NCI-H187 treated with DMSO at 0.1 percent for 48 hours (cell line): Measurements from ENCODE around the gene CYBA.

ENCODE experiments used
- DNase-seq: peaks from one replicate; lab custom pipeline; 2025; lab: John Stamatoyannopoulos, UW

The CYBA gene

DNA sequence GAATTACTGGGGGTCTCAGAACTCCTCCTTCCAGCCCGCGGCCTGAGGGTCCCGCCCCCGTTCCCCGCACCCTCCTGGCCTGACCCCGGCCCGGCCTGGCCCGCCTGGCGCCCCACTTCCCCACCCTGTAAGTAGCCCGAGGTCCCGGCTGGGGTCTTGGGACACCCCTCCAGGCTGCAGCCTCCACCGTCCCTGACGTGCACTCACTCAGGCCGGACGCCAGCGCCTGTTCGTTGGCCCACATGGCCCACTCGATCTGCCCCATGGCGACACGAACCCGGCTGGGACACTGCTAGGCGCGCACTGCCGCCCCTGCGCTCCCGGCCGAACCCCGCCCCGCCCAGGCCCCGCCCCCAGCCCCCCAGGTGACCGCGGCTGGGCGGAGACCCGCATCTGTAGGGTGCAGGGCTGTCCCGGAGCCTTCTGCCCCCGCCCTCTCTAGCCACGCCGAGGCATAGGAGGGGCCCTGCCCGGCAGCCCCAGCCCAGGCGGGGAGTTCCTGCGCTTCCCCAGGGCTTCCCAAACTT is at the start of gene CYBA:
TSS of gene CYBA (minus strand) at position 305 of the 527 bp plus-strand sequence. CDS start at position 265, 40 bp downstream.
- no peak for DNase-seq

DNA sequence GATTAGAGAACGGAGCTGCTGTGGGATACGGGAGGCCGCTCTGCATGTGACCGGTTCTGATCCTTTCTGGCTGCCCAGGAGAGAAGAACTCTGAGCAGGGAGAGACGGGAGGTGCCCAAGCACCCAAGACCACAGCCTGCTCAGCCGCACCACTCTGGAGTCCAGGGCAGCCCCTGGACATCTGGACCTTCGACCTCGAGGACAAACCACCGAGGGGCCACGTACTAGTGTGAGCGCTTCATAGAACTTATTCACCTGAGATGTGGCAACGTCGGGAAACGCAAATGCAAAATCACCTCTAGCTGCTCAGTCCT is 49.4 kb upstream of the CYBA start:
- no peak for DNase-seq

DNA sequence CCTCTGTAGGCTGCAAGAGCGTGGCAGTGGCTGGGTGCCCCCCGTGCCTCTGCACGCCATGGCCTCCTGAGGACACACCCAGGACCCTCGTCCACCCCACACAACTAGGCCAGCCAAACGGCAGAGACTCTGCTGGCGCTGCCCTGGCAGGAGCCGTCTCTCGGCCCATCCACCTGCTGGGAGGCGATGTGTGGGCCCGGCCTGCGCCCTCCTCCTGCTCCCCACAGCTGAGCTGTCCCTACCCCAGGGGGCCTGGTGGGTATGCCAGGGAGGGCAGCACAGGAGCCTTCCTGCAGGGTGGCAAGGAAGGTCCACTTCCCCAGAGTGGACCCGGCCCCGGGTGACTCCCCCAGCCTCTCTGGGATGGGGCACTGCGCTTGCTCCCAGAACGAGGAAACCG is 48.3 kb upstream of the CYBA start:
- DNase-seq, result no peak

DNA sequence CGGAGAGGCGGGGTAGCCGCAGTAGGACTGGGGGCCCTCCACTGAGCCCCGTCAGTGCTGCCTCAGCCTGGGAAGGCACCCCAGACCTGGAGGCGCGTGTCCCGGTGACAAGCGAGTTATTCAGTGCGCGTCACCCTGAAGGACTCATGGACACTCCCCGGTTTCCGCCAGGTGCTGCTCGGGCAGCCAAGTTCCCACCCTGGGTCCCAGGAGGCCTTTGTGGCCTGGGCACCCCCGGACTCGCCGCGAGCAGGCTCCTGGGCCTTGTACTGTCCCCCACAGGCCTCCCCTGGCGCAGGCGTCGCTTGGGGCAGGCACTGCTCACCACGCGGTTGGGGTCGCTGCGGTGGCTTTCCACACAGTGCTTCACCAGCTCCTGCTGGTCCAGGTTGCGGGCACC is 47.8 kb upstream of the CYBA start:
- no peak for DNase-seq

DNA sequence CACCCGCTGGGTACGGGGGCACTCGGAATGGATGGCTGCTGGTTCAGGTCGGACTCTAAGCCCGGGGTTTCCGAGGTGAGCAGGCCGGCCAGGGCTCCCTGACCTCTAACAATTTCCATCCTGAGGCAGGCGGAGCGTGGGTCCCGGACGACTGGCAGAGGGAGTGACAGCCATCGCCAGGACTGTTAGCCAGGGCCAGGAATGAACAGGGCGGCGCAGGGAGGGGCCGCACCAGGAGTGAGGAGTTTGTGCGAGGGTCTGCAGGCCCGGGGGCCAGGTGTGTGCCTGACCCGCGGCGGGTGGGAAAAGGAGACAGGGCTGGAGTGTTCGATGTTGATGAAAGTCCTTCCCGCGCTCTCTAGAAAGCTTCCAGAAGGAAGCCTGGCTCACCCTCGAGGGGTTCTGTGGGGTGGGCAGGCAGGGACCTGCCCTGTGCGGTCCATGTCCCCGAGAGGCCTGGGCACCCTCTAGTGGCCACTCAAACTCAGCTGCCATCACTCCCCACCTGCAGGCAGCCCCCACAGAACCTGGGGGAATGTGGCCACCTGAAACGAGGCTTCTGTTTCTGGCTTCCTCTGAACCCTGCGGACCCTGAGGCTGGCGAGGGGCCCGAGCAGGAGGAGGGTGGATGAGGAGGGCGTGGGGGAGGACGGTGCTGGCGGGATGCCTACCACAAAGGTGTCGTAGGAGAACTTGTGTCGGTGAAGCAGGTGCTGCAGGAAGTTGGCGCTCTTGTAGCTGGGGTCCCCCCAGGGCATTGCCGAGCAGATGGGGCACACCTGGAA is 47.2 kb upstream of the CYBA start:
- DNase-seq, result no peak

DNA sequence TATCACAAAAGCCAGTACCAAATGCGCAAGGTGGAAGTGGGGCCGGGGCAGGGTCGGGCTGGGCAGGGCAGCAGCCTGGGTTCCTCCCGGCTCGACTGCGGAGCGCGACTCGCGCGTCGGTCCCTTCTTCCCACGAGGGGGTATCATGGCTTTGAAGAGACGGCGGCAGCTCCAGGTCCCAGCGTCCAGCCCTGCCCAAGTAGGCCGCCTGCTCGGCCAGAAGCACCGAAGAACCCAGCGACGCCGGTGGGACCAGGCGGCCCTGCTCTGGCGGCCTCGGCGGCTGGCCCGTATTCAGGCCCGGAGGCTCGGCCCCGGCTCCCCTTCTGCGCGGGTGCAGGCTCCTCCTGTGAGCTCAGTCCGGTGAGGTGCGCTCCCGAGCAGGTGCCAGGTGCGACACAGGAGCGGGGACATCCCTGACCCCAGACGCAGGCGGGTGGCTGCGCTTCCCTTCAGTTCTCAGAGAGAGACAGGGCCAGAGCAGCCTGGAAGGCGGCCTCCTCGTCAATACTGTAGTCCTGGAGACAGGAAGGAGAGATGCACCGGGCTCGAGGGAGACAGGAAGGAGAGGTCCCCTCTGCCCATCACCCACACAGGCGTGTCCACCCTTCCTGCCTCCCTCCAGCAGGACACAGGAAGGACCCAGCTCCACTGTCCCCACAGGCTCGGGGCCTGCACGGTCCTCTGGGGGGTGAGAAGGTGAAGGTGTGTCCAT is 46.4 kb upstream of the CYBA start:
- DNase-seq, result no peak

DNA sequence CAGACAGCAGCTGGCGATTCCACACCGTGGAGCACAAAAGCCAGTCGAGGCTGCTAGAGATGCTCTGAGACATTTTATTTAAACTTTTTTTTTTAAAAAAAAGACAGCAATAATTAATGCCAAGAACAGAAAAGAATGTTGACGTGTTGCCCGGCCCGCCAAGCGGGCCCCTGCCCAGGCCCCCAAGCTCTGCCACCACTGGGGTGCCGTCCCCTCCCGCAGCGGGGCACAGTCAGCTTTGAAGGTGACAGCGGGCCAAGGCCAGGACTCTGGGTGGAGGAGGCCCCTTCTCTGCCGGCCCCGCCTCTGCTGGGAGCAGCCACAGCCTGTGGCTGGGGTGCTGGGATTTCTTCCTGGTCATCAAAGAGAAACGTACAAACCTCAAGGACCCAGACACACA is 45.6 kb upstream of the CYBA start:
- DNase-seq, result no peak

DNA sequence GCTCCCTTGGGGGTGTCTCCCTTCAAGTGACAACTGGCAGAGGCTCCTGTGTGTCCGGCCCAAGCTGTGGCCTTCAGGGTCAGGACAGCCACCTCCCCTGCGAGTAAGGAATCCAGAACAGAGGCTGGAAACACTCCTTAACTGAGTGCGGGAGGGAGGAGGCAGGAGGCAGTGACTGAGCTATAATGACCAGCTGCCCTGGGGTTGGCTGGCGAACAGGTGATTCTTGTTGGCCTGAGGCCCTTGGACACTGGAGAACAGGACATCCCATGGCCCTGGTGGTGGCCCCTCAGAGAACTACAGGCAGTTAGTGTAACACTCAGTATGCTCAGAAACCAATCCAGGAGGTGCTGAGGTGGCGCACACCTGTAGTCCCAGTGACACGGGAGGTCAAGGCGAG is 44.9 kb upstream of the CYBA start:
- DNase-seq, result no peak

DNA sequence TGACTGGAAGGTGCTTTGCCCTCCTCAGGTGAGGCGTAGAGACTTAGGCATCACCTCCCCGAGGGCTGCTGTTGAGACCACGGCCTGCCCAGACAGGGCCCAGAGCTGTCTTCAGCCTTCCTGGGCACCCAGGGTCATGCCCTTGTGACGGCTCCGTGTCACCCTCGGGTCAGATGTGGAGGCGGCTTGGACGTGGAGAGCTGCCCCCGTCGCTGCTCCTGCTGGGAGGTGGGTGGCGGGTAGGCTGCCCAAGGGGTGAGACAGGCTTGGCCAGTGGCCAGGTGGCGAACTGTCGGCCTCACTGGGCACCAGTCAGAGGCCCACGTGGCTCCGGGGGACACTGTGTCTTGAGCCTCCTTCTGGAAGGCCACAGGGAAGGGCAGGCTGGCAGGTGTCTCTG is 44.4 kb upstream of the CYBA start:
- DNase-seq, result no peak

DNA sequence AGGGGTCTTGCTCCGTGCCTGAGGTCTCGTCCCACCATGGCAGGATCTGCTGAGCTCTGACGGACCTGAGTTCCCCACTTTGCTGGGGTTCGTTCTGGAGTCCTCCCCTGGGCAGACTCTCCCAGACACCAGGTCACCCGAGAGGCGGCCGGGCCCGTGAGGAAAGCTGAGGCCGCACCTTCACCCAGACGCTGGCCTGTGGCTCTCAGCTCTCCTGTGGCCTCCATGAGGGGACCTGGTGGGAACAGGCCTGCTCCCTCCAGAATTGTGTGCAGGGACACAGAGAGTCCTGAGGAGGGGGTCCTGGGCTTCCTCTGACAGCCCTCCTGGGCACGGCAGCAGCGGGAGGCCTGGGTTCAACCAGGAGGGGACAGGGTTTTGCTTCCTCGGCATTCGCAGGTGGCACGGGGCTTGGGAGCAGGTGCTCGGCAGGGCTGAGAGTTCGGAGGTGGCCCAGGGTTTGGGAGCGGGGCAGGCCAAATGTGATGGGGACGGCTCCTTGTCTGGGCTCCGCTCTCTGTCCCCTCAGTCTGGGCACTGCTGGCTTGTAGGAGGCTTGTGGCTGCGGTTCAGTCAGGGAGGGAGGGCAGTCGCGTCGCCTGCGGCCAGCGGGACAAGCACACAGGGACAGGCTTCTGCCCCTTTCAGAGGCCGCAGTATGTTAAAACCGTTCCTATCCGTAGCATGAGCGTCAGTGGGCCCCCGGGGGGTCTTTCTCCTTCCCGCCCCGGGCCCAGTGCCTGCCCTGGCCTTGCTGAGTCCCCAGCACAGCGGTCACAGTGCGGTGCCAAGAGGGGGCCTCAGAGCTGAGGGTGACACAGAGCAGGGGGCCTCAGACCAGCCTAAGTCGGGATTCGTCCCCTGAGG is 43.6 kb upstream of the CYBA start:
- DNase-seq, result no peak

DNA sequence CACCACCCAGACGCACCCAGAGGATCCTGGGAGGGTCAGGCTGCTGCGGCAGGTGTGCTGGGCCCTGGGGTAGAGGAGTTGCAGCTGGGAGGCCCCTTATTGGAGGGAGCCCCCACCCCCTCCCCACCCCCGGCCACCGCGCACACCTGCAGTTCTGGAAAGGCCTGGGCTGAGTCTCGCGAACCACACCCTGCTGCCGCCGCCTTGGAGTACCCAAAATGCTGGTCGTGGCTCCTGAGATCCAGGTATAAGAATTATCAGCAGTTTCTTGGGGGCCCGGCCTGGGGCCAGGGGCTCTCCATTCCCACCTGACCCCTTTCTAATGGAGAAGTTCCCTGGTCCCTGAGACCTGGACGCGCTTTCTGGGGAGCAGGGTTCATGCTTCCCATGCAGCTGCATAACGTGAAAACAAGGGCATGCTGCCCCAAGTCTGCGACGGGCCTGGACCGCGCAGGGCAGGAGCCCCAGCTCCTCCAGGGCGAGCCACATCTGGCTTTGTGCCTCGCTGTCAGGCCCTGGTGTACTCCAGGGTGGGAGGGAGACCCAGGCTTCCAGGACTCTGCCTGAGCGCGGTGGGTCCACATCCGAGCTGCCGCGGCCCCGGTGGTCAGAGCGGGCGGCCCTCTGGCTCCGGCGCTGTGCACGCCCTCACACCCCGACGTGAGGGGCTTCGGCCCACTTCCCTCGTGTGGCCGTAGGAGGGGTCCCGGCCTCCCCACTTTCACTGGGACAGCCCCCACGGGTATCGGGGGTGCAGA is 42.7 kb upstream of the CYBA start:
- DNase-seq, result no peak

DNA sequence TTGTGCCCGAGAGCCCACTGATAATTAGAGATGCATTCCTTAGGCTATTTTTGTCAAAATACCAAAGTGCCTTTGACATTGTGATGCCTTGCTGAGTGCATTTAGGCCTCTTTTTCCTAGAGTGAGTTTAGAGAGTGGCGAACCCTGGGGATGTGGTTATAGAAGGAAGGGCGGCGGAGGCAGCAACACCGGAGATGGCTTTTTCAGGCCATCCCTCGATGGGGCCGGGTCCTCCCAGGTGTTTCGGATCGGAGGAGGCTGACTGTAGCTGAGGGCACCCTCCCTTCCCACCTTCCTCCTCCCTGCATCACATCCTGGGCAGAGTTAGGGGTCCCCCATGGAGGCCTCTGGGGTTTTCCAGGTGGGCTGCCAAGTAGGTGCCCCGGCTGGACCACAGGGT is 42.0 kb upstream of the CYBA start:
- no peak for DNase-seq

DNA sequence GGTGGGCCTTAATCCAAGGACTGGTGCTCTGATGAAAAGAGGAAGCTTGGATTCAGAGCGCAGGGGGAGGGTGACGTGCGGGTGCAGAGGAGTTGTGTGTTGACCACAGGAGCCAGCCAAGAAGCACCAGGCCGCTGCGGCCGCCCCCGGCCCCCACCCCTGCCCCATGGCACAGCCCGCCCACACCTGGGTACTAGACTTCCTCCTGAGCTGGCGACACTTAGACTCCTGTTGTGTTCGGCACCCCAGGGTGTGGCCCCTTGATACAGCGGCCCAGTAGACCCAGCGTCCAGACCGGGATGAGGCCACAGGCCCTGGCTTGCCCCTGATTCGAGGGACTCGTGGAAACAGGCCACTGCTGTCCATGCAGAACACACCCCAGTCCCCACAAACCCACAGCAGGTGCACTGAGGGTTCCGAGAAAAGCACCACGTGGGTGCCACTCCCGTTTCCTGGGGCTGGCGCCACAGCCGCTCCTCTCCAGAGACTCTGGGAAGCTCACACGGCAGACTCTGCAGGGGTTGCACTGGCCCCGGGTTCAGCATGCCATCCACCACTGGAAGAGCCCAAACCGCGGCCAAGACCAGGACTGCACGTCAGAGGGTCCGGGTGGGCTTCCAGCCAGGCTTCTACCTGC is 41.2 kb upstream of the CYBA start:
- no peak for DNase-seq

DNA sequence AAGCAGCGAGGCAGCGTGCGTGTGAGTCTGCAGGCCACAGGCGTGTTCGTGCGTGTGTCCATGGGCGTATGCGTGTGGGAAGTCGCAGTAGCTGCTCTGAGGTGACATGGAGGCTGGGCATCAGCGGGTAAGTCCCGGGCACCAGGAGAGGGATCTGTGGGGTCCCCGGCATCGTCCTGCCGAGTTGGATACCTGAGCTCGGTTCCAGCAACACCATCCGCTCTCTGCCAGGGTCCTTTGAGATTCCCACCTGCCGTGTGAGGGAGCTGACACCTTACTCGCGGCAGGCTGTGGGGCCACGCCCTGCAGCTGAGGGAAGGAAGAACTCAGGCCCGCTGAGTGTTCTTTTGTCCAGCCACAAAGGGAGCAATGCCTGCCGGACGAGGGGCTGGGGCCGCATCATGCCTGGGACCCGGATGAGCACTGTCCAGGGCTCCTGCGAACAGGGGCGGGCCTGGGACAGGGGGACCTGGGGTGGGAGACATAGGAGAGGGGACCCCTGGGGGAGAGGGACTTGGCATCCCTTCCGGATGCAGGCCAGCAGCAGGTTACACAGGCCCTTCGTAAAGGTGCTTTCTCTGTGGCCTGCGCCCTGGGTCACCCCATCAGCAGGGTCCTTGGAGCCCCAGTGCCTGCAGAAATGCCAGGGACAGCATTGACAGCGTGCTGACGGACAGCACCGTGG is 40.4 kb upstream of the CYBA start:
- DNase-seq, result no peak

DNA sequence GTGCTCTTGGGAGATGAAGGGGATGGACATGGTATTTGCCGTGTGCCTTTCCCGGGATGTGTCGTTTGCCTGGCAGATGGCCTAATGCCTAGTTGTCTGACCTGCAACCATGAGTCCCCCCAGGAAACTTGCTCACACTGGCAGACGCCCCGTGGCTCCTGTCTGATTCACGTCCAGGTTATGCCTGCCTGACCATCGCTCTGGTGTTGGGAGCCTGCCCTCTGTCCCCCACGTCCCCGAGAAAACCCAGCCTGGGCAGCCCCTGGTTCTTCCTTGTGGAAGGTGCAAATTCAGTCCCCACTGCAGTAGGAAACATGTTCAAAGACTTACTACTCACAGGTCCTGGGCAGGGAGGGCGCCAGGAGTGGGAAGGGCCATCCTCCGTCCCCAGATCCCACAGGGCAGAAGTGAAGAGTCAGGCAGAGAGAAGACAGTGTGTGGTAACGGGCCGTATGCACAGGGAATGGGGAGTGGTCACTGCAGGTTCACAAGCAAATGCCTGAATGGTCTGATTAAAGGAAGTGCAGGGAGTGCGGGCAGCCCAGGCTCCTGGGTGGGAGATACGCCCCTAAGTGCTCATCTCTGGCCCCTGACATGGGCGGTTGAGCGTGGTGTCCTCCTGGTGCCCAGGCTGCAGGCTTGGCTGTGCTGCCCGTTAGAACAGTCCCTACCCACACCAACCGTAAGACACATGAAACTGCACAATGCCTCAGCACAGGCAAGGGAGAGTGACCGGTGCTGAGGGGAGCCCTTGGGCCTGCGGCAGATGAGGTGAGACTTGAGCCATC is 39.7 kb upstream of the CYBA start:
- DNase-seq, result no peak

DNA sequence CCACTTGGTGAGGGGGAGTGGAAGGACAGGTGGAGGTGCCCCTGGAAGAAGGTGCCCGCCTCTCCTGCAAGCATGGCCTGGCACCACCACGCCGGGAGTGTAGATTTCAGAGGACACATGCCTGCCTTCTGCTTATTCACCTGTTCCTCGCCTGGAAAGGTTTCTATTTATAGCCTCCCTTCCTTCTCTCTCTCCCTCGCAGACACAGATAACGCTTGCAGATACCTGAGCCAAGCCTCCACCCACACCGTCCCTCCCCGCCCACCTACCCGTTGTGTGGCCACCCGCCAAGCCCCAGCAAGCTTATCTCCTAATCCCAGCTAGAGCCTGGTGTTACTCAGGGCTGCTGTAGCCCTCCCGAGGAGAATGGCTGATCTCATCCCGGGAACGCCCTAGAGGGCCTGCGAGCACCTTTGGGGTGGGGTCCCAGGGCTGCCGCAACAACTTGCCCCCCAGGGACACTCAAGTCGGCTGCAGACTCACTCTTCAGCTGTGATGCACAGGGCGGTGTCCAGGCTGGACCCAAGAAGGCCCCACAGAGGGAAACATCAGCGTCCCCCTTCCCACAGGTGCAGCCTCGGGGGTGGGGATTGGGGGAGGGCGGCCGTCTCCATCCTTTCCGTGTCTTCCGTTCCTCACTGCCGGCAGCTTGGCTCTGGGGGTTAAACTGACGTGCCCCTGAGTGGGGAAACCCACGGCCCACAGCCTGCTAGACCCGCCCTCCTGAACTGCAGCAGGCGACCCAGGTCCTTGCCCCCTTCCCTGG is 37.3 kb upstream of the CYBA start:
- peak; percentile 68 for DNase-seq

DNA sequence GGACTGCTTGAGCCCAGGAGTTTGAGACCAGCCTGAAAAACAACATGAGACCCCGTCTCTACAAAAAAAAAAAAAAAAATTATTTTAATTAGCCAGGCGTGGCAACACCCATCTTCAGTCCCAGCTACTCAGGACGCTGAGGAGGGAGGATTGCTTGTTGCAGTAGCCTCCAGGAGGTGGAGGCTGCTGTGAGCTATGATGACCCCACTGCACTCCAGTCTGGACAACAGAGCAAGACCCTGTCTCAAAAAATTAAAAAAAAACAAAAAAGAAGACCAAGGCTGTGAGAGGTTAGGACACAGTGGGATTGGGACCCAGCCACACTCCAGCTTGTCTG is 36.8 kb upstream of the CYBA start:
- DNase-seq, result no peak

DNA sequence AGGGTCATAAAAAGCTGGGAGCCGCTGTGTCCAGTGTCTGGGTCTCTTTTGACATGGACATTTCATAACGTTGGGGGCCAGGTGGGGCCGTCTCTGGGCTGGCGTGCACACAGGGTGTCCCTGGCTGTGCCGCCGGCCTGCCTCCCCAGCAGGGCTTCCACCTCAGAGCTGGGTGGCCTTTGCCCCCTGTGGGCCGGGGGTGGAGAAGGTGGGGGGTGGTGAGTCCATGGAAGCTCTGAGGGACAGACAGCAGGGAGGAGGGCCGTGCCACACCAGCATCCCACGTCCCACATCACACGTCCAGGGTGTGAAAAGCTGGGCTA is 36.4 kb upstream of the CYBA start:
- no peak for DNase-seq

DNA sequence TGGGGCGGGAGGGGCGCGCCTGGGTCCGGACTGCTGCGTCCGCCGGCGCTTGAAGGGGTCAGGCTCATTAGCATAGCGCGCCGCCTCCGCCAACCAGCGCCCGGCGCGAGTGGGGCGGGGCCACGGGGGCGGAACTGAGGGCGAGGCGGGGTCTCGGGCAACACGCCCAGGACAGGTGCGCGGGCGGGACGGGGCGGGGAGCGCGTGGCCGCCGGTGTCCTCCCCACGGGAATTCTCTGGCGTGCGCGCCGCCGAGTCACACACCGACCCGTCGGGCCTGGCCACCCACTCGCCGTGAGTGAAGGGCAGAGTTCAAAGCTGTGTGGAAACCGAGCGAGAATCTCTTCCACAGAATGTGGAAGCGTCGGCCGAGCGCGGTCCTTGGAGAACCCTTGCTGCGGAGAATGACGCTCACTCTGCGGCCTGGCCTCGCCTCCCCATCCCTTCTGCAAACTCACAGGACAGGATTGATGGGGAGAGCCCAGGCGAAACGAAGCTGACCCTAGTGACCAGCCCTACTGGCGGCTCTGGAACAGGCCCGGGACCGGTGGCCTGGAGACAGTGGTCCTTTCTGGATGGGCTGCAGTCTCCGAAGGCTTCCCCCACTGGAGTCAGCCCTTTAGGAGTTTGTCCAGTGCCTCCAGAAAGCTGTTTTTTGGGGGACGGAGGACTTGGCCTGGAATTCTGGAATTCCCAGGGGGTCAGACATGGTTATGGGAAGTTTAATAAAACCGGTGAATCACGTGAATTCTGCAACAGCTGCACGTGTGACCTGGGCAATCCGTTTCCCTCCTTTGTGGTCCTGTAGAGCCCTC is 35.8 kb upstream of the CYBA start, which contains the start of gene SNAI3:
TSS of gene SNAI3 (minus strand) at position 69 of the 815 bp plus-strand sequence. CDS start 101 bp downstream, outside the sequence.
- DNase-seq, result no peak
